Measurements from ENCODE around the gene RFX1.

The RFX1 gene

DNA sequence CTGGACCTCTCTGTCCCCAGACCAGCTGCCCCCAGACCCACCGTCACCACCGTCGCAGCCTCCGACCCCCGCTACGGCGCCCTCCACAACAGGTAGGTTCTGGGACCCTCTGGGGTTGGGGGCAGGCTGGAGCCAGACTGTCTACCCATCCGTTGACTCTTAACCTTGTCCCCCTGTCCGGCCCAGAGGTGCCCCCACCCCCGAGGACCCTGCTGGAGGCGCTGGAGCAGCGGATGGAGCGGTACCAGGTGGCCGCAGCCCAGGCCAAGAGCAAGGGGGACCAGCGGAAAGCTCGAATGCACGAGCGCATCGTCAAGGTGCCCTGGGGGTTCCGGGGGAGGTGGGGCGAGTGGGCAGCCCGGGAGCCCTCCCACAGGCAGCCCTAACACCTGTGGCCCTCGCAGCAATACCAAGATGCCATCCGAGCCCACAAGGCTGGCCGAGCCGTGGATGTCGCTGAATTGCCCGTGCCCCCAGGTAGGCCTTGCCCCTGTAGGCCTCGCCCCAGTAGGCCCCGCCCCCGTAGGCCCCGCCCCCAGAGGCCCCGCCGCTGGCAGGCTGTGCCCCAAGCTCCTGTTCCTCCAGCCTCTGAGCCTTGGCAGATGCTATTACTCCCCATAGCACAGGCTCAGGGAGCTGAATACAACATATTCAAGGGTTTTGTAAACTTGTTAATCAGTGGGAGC lies 87.3 kb downstream of the RFX1 start:
- H3K27ac ChIP-seq (ENCODE audit: extremely low read depth, low read depth, low read length), result no peak overlapping the region
- no peak overlapping the region for H3K4me3 ChIP-seq (ENCODE audit: low read depth, low read length)
- no peak for TF ChIP-seq ZNF621 (tag by site-specific recombination; IDR thresholded peaks at IDR 0.05)
- TF ChIP-seq ZFHX2 (tag by site-specific recombination; conservative IDR thresholded peaks at IDR 0.05), result 0 out of 2 replicates have a peak, but pooled peaks have one; percentile 10
- 0 out of 2 replicates have a peak, but pooled peaks have one; percentile 6 for TF ChIP-seq SP2 (tag by site-specific recombination; IDR thresholded peaks at IDR 0.05)
- ChIA-PET POLR2A (interaction anchor here (1.3 kb wide), 1 partner anchor 9 kb away, joined by 3 read pairs; no protein-coding TSS in a partner anchor), CTCF (no interaction called here)
- no peaks in the 10 kb centered on the region for H3K9me3 ChIP-seq (ENCODE audit: control insufficient read depth, insufficient read depth, low read depth, low read length)
- H3K4me1 ChIP-seq (ENCODE audit: control insufficient read depth, insufficient read depth, low read length), result no peaks in the 10 kb centered on the region
- H3K36me3 ChIP-seq (ENCODE audit: control insufficient read depth in 2 of 2, insufficient read depth in 1 of 2, low read length in 2 of 2), result peaks cover 61 to 91% of the 10 kb centered on the region in 2 experiments

DNA sequence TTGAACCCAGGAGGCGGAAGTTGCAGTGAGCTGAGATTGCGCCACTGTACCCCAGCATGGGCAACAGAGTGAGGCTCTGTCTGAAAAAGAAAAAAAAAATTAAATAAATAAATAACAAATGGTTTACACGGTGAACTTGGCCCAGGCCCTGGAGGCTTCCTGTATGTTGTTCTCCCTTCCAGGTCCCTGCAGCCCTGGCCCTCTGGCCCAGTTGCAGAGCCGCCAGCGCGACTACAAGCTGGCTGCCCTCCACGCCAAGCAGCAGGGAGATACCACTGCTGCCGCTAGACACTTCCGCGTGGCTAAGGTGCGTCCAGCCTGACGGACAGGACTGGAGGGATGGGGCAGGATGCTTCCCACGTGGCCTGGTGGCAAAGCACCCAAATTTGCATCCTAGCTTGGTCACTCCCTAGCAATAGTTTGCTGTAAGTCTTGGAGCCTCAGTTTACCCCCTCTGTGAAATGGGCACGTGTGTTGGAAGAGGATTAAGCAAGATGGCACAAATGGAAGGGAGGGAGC lies 88.2 kb downstream of the RFX1 start:
- peaks cover 66 to 91% of the 10 kb centered on the region in 2 experiments for H3K36me3 ChIP-seq (ENCODE audit: control insufficient read depth in 2 of 2, insufficient read depth in 1 of 2, low read length in 2 of 2)
- H3K9me3 ChIP-seq (ENCODE audit: control insufficient read depth, insufficient read depth, low read depth, low read length), result no peaks in the 10 kb centered on the region
- ChIA-PET POLR2A (no interaction called here), CTCF (no interaction called here)
- no peaks in the 10 kb centered on the region for H3K4me1 ChIP-seq (ENCODE audit: control insufficient read depth, insufficient read depth, low read length)
- H3K27ac ChIP-seq (ENCODE audit: extremely low read depth, low read depth, low read length), result no peak overlapping the region
- no peak overlapping the region for H3K4me3 ChIP-seq (ENCODE audit: low read depth, low read length)
- TF ChIP-seq KLF8 (tag by site-specific recombination; IDR thresholded peaks at IDR 0.05) (0 out of 2 replicates have a peak, but pooled peaks have one; percentile 22), ZNF157 (tag by site-specific recombination; IDR thresholded peaks at IDR 0.05) (peak; percentile 83), ZNF146 (tag by site-specific recombination; IDR thresholded peaks at IDR 0.05) (no peak), ZBTB20 (tag by site-specific recombination; IDR thresholded peaks at IDR 0.05) (no peak), ZNF629 (tag by site-specific recombination; IDR thresholded peaks at IDR 0.05) (no peak), ZBTB8A (tag by site-specific recombination; IDR thresholded peaks at IDR 0.05) (0 out of 2 replicates have a peak, but pooled peaks have one; percentile 7), ZNF335 (tag by site-specific recombination; conservative IDR thresholded peaks at IDR 0.05) (no peak)
- TF ChIP-seq, protein P1, sequence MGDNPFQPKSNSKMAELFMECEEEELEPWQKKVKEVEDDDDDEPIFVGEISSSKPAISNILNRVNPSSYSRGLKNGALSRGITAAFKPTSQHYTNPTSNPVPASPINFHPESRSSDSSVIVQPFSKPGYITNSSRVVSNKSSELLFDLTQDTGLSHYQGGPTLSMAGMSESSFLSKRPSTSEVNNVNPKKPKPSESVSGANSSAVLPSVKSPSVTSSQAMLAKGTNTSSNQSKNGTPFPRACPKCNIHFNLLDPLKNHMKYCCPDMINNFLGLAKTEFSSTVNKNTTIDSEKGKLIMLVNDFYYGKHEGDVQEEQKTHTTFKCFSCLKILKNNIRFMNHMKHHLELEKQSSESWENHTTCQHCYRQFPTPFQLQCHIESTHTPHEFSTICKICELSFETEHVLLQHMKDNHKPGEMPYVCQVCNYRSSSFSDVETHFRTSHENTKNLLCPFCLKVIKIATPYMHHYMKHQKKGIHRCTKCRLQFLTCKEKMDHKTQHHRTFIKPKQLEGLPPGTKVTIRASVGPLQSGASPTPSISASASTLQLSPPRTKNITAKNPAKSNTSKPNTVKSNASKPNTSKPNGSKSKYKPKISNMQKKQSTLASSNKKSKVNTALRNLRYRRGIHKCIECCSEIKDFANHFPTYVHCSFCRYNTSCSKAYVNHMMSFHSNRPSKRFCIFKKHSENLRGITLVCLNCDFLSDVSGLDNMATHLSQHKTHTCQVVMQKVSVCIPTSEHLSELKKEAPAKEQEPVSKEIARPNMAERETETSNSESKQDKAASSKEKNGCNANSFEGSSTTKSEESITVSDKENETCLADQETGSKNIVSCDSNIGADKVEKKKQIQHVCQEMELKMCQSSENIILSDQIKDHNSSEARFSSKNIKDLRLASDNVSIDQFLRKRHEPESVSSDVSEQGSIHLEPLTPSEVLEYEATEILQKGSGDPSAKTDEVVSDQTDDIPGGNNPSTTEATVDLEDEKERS (tag by site-specific recombination; IDR thresholded peaks at IDR 0.05), result peak; percentile 55; the same call in 1 of the 2 replicates
- TF ChIP-seq, protein P2, sequence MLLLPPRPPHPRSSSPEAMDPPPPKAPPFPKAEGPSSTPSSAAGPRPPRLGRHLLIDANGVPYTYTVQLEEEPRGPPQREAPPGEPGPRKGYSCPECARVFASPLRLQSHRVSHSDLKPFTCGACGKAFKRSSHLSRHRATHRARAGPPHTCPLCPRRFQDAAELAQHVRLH (tag by site-specific recombination; IDR thresholded peaks at IDR 0.05), result 0 out of 2 replicates have a peak, but pooled peaks have one; percentile 57

DNA sequence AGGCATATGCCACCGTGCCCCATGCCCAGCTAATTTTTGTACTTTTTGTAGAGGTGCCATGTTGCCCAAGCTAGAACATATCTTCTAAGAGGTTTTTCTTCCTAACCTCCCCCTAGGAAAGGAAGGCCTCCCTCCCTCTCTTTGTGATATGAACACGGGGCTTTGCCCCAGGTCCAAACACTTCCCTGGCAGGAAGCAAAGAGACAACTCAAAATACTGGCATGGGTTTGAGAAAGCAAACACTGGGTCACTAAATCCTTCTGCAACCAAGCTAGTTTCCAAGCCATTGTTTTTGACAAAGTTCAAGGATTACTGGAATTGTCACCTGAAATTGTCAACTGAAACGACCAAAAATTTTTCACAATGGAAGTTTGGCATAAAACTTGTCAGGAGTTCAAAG lies 91.3 kb downstream of the RFX1 start:
- no peaks in the 10 kb centered on the region for H3K4me1 ChIP-seq (ENCODE audit: control insufficient read depth, insufficient read depth, low read length)
- no peak overlapping the region for H3K4me3 ChIP-seq (ENCODE audit: low read depth, low read length)
- POLR2A ChIA-PET, result no interaction called here
- no peaks in the 10 kb centered on the region for H3K9me3 ChIP-seq (ENCODE audit: control insufficient read depth, insufficient read depth, low read depth, low read length)
- CTCF ChIA-PET, result interaction anchor here (0.6 to 1.0 kb wide), 2 partner anchors 12 to 163 kb away, joined by 3 read pairs; no protein-coding TSS in a partner anchor
- peaks cover 67 to 86% of the 10 kb centered on the region in 2 experiments for H3K36me3 ChIP-seq (ENCODE audit: control insufficient read depth in 2 of 2, insufficient read depth in 1 of 2, low read length in 2 of 2)
- no peak overlapping the region for H3K27ac ChIP-seq (ENCODE audit: extremely low read depth, low read depth, low read length)
- TF ChIP-seq ZNF791 (tag by site-specific recombination; IDR thresholded peaks at IDR 0.05) (no peak), ZBTB20 (tag by site-specific recombination; IDR thresholded peaks at IDR 0.05) (no peak), ZNF561 (tag by site-specific recombination; IDR thresholded peaks at IDR 0.05; ENCODE audit: borderline replicate concordance) (no peak), BCL11B (tag by site-specific recombination; IDR thresholded peaks at IDR 0.05; ENCODE audit: low read depth) (no peak), FEZF1 (tag by site-specific recombination; IDR thresholded peaks at IDR 0.05) (no peak), ZIC2 (tag by site-specific recombination; IDR thresholded peaks at IDR 0.05) (no peak)
- TF ChIP-seq, protein P3, sequence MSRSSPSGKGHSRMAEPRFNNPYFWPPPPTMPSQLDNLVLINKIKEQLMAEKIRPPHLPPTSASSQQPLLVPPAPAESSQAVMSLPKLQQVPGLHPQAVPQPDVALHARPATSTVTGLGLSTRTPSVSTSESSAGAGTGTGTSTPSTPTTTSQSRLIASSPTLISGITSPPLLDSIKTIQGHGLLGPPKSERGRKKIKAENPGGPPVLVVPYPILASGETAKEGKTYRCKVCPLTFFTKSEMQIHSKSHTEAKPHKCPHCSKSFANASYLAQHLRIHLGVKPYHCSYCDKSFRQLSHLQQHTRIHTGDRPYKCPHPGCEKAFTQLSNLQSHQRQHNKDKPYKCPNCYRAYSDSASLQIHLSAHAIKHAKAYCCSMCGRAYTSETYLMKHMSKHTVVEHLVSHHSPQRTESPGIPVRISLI (tag by site-specific recombination; IDR thresholded peaks at IDR 0.05), result no peak
- TF ChIP-seq, protein P2 (tag by site-specific recombination; IDR thresholded peaks at IDR 0.05), result no peak
- TF ChIP-seq, protein P4, sequence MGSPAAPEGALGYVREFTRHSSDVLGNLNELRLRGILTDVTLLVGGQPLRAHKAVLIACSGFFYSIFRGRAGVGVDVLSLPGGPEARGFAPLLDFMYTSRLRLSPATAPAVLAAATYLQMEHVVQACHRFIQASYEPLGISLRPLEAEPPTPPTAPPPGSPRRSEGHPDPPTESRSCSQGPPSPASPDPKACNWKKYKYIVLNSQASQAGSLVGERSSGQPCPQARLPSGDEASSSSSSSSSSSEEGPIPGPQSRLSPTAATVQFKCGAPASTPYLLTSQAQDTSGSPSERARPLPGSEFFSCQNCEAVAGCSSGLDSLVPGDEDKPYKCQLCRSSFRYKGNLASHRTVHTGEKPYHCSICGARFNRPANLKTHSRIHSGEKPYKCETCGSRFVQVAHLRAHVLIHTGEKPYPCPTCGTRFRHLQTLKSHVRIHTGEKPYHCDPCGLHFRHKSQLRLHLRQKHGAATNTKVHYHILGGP (tag by site-specific recombination; IDR thresholded peaks at IDR 0.05), result no peak
- TF ChIP-seq, protein P5, sequence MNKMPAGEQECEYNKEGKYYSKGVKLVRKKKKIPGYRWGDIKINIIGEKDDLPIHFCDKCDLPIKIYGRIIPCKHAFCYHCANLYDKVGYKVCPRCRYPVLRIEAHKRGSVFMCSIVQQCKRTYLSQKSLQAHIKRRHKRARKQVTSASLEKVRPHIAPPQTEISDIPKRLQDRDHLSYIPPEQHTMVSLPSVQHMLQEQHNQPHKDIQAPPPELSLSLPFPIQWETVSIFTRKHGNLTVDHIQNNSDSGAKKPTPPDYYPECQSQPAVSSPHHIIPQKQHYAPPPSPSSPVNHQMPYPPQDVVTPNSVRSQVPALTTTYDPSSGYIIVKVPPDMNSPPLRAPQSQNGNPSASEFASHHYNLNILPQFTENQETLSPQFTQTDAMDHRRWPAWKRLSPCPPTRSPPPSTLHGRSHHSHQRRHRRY (tag by site-specific recombination; IDR thresholded peaks at IDR 0.05), result no peak
